HPDE6-E6E7 (cell line): ENCODE measurements around the gene IFT25.
A peak's percentile ranks its signal among the peaks of the same experiment; 100 is the strongest.

Experiments
- DNase-seq: peaks from one replicate; pipeline ENCODE4 v3.0.0; 2011; ENCODE audit warnings: missing footprints; ENCODE audit errors: extremely low spot score

IFT25 gene

GRCh38 chr1:53957194-53957818 lies 11.8 kb upstream of the IFT25 start:
- peak; percentile 67 for DNase-seq

GRCh38 chr1:53956308-53957168 lies 11.0 kb upstream of the IFT25 start:
- no peak for DNase-seq

GRCh38 chr1:53954128-53954527 lies 8.6 kb upstream of the IFT25 start:
- DNase-seq, result no peak

GRCh38 chr1:53951697-53952096 lies 6.2 kb upstream of the IFT25 start:
- no peak for DNase-seq

GRCh38 chr1:53949023-53949990 lies 3.8 kb upstream of the IFT25 start:
- no peak for DNase-seq

GRCh38 chr1:53948291-53948690 lies 2.8 kb upstream of the IFT25 start:
- no peak for DNase-seq

GRCh38 chr1:53947172-53947907 lies 1.8 kb upstream of the IFT25 start:
- DNase-seq, result no peak

GRCh38 chr1:53946252-53947171 lies 1.0 kb upstream of the IFT25 start, which contains the start of gene LRRC42:
LRRC42 (plus strand) TSS chr1:53946350; CDS start chr1:53952000, 5,650 bp downstream.
- peak; percentile 84 for DNase-seq

GRCh38 chr1:53945183-53945432 lies 391 bp downstream of the IFT25 start:
- no peak for DNase-seq

- DNase-seq, result no peak
These were observed 873 bp downstream of the IFT25 start for GRCh38 chr1:53944469-53945182.

GRCh38 chr1:53943490-53944043 lies 1.9 kb downstream of the IFT25 start:
- DNase-seq, result no peak

- DNase-seq, result no peak
These were observed 2.4 kb downstream of the IFT25 start for GRCh38 chr1:53943090-53943489.

- DNase-seq, result no peak
These were observed 3.2 kb downstream of the IFT25 start for GRCh38 chr1:53942127-53942957.

- no peak for DNase-seq
These were observed 7.2 kb downstream of the IFT25 start for GRCh38 chr1:53938136-53938830.

GRCh38 chr1:53936430-53936829 lies 9.1 kb downstream of the IFT25 start:
- DNase-seq, result no peak

GRCh38 chr1:53934170-53934765 lies 11.2 kb downstream of the IFT25 start:
- DNase-seq, result no peak

GRCh38 chr1:53931523-53931922 lies 14.0 kb downstream of the IFT25 start:
- DNase-seq, result no peak

- DNase-seq, result no peak
These were observed 14.6 kb downstream of the IFT25 start for GRCh38 chr1:53930932-53931331.
